ENCODE data around the gene SAMD1.

Gene SAMD1

DNA sequence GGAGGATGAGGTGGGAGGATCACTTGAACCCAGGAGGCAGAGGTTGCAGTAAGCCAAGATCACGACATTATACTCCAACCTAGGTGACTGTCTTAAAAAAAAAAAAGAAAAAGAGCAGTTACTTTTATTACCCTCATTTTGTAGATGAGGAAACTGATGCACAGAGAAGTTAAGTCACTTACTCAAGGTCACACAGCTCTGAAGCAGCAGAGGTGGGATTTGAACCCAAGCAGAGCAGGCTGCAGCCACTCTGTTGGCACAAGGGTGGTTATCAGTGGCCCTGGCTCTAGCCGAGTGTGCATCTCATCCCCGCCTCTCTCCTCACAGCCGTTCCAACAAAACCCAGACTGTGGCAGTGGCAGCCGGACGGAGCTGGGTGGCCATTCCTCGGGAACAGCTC, 51.4 kb downstream of the SAMD1 start:
- no CpG with 5 or more reads among the region's 7 CpGs for WGBS (ENCODE audit: extremely low coverage, insufficient coverage, insufficient read length)
- DNase-seq = no peak
- H4K12ac ChIP-seq (ENCODE audit: low read depth, low read length) = no peak overlapping the region
- H3K4ac ChIP-seq (ENCODE audit: low read depth, low read length) = no peak overlapping the region
- H3K9me3 ChIP-seq (ENCODE audit: insufficient read depth, low read depth, low read length) = no peaks in the 10 kb centered on the region
- no peaks in the 10 kb centered on the region for H3K79me1 ChIP-seq (ENCODE audit: low read length)
- H2AK5ac ChIP-seq (ENCODE audit: low read length) = no peak overlapping the region
- no peak overlapping the region for H2BK12ac ChIP-seq (ENCODE audit: low read length)
- no peaks in the 10 kb centered on the region for H3K4me1 ChIP-seq (ENCODE audit: control insufficient read depth in 1 of 2, insufficient read depth in 2 of 2, low read length in 2 of 2)
- no peaks in the 10 kb centered on the region for H3K79me2 ChIP-seq (ENCODE audit: control insufficient read depth, insufficient read depth, low read length, poor library complexity)
- H3K18ac ChIP-seq (ENCODE audit: low read length) = no peak overlapping the region
- H2BK120ac ChIP-seq (ENCODE audit: insufficient read depth, low read length, poor library complexity) = no peak overlapping the region
- no peak overlapping the region for H2BK5ac ChIP-seq (ENCODE audit: low read depth, low read length, poor library complexity)
- no peaks in the 10 kb centered on the region for H3K36me3 ChIP-seq (ENCODE audit: control insufficient read depth in 1 of 2, insufficient read depth in 2 of 2, low read length in 2 of 2)
- H3K14ac ChIP-seq (ENCODE audit: low read length) = no peak overlapping the region
- no peak overlapping the region for H3K9ac ChIP-seq (ENCODE audit: low read length)
- H3K4me2 ChIP-seq (ENCODE audit: low read length) = no peak overlapping the region
- H4K8ac ChIP-seq (ENCODE audit: low read depth, low read length) = no peak overlapping the region
- H2AFZ ChIP-seq (ENCODE audit: insufficient read depth, low read length, poor library complexity) = no peak overlapping the region
- H3K23ac ChIP-seq (ENCODE audit: low read length) = no peak overlapping the region
- H3K27me3 ChIP-seq (ENCODE audit: insufficient read depth, low read length) = no peaks in the 10 kb centered on the region
- H4K91ac ChIP-seq (ENCODE audit: low read depth, low read length) = no peak overlapping the region
- no peak overlapping the region for H3K27ac ChIP-seq (ENCODE audit: low read depth, low read length)
- no peak overlapping the region for H3K4me3 ChIP-seq (ENCODE audit: low read depth, low read length)
